Thoracic aorta (tissue), 2 donors: ENCODE data around the gene HOXB6. TPM values are rescaled to one million over a fixed set of nuclear protein-coding genes. Genes with fewer than 3 reads are reported as not detected.

Experiments used
- ATAC-seq: fragments of 150-250 bp; one replicate; pipeline ENCODE4 v1.8.0; 2017; ENCODE audit warnings: low read depth; ENCODE audit not compliant: insufficient number of reproducible peaks, low FRiP score
- DNase-seq: peaks from one replicate; pipeline ENCODE4 v3.0.0-alpha.2; 2020; ENCODE audit warnings: low spot score
- H3K27ac ChIP-seq, 2 donors: fragments of 200-600 bp; sonication (generic); 1 replicate in 1 of 2; 2 replicates in 1 of 2; pipeline ENCODE4 v1.5.1; 2016; ENCODE audit warnings: mild to moderate bottlenecking in 2 of 2, moderate library complexity in 2 of 2
- H3K27me3 ChIP-seq: fragments of 200-600 bp; sonication (generic); replicated peaks from 2 replicates; pipeline ENCODE4 v1.6.0; 2016; ENCODE audit warnings: mild to moderate bottlenecking; ENCODE audit not compliant: insufficient read depth
- H3K36me3 ChIP-seq: fragments of 200-600 bp; sonication (generic); one replicate; pipeline ENCODE4 v1.5.1; 2016
- H3K4me1 ChIP-seq, 2 donors: fragments of 200-600 bp; sonication (generic); 1 replicate in 1 of 2; 2 replicates in 1 of 2; pipeline versions ENCODE4 v1.5.1 to v1.6.0; 2016; ENCODE audit warnings: low read depth in 2 of 2, mild to moderate bottlenecking in 1 of 2; ENCODE audit not compliant: control insufficient read depth in 1 of 2
- H3K4me3 ChIP-seq: fragments of 200-600 bp; sonication (generic); 2 replicates; pipeline ENCODE4 v1.5.1; 2016; ENCODE audit warnings: mild to moderate bottlenecking
- H3K9me3 ChIP-seq: fragments of 200-600 bp; sonication (generic); 2 replicates; pipeline ENCODE4 v1.5.1; 2016
- CTCF ChIP-seq: fragments of 200-600 bp; sonication (generic); IDR thresholded peaks from one replicate; pipeline ENCODE4 v1.5.1; 2019; ENCODE audit warnings: antibody characterized with exemption
- total RNA-seq, 2 donors: library from RNA; depleted of rRNA; stranded (reverse); fragments of >200 nt; gene quantifications; one replicate each; pipeline versions ENCODE4 v1.1.0 to v1.2.3, GENCODE V29; 2016

The HOXB6 gene
- total RNA-seq, 2 donors from 2014 or later = 4.2 to 9.9 TPM

GRCh38 chr17:48642059-48642842 is 37.5 kb upstream of the HOXB6 start:
- H3K27me3 ChIP-seq = peaks cover 24% of the 10 kb centered on the region
- no peak overlapping the region for H3K4me3 ChIP-seq
- H3K27ac ChIP-seq = no peak overlapping the region
- DNase-seq (no peak), ATAC-seq (no peak)
- no peaks in the 10 kb centered on the region for H3K9me3 ChIP-seq
- peaks cover 2 to 3% of the 10 kb centered on the region in 2 donors for H3K4me1 ChIP-seq
- no peak for TF ChIP-seq CTCF
- no peaks in the 10 kb centered on the region for H3K36me3 ChIP-seq

GRCh38 chr17:48641541-48642058 is 36.8 kb upstream of the HOXB6 start:
- no peak for ATAC-seq
- no peak for DNase-seq
- Histone ChIP-seq H3K36me3 (no peaks in the 10 kb centered on the region), H3K9me3 (no peaks in the 10 kb centered on the region), H3K4me3 (no peak overlapping the region), H3K27ac (no peak overlapping the region), H3K27me3 (peaks cover 24% of the 10 kb centered on the region), H3K4me1 (no peaks in the 10 kb centered on the region)
- no peak for TF ChIP-seq CTCF

- Histone ChIP-seq H3K4me1 (no peaks in the 10 kb centered on the region), H3K9me3 (no peaks in the 10 kb centered on the region), H3K36me3 (no peaks in the 10 kb centered on the region), H3K27ac (no peak overlapping the region), H3K4me3 (no peak overlapping the region), H3K27me3 (peaks cover 25% of the 10 kb centered on the region)
- DNase-seq (no peak), ATAC-seq (no peak)
- no peak for TF ChIP-seq CTCF
Observed at GRCh38 chr17:48640858-48641180, 36.0 kb upstream of the HOXB6 start.

- no peak overlapping the region for H3K4me3 ChIP-seq
- H3K4me1 ChIP-seq = no peaks in the 10 kb centered on the region
- no peak for DNase-seq
- H3K9me3 ChIP-seq = no peaks in the 10 kb centered on the region
- H3K27ac ChIP-seq = no peak overlapping the region
- H3K36me3 ChIP-seq = no peaks in the 10 kb centered on the region
- no peak for ATAC-seq
- no peak for TF ChIP-seq CTCF
- peaks cover 25% of the 10 kb centered on the region for H3K27me3 ChIP-seq
Observed at GRCh38 chr17:48639982-48640857, 35.4 kb upstream of the HOXB6 start.

GRCh38 chr17:48639136-48639535 is 34.4 kb upstream of the HOXB6 start:
- TF ChIP-seq CTCF = no peak
- ATAC-seq (no peak), DNase-seq (no peak)
- Histone ChIP-seq H3K4me3 (no peak overlapping the region), H3K27me3 (peaks cover 33% of the 10 kb centered on the region), H3K27ac (no peak overlapping the region), H3K9me3 (no peaks in the 10 kb centered on the region), H3K4me1 (no peaks in the 10 kb centered on the region), H3K36me3 (no peaks in the 10 kb centered on the region)
